B cell (primary cell): ENCODE results near the gene TPRN. TPM values are rescaled to one million over a fixed set of nuclear protein-coding genes. Genes with fewer than 3 reads are reported as not detected.
A peak's percentile ranks its signal among the peaks of the same experiment; 100 is the strongest.

Source experiments
- ATAC-seq: fragments of 200-7000 bp; cut with Tn5 transposase; one replicate; pipeline ENCODE4 v1.10.0; 2021; ENCODE audit warnings: low read depth, mild to moderate bottlenecking, moderate number of reproducible peaks, moderate library complexity
- CTCF ChIA-PET: fragments of 350-600 bp; sonication (Branson Sonifier 250); formaldehyde crosslinking; loops from one replicate; lab custom pipeline; 2021; ENCODE audit warnings: antibody characterized with exemption, inconsistent platforms; lab: Charles Lee
- POLR2A ChIA-PET: fragments of 350-600 bp; sonication (Branson Sonifier 250); formaldehyde crosslinking; loops from one replicate; lab custom pipeline; 2021; ENCODE audit warnings: antibody characterized with exemption; lab: Charles Lee
- DNase-seq: peaks from one replicate; pipeline ENCODE4 v3.0.0; 2013
- H2AFZ ChIP-seq: 2 replicates; pipeline ENCODE4 v1.6.1; 2012; ENCODE audit warnings: mild to moderate bottlenecking, low read depth, low read length; ENCODE audit not compliant: insufficient read depth, poor library complexity, severe bottlenecking
- H3K27ac ChIP-seq, 2 donors: 1 replicate in 1 of 2; 2 replicates in 1 of 2; pipeline ENCODE4 v1.5.1; 2012 to 2013; ENCODE audit warnings: low read length in 2 of 2, mild to moderate bottlenecking in 2 of 2, moderate library complexity in 1 of 2
- H3K27me3 ChIP-seq, 4 experiments: fragments of 200-600 bp in 1 of 4; sonication (generic) in 1 of 4; replicated peaks in 1 of 4; 1 replicate in 2 of 4; 2 replicates in 2 of 4; pipeline versions ENCODE4 v1.6.1 to v1.7.0; 2013 to 2016; ENCODE audit warnings: low read length in 3 of 4, mild to moderate bottlenecking in 2 of 4, mixed read lengths in 1 of 4, moderate library complexity in 1 of 4; ENCODE audit not compliant: insufficient read depth in 4 of 4, control insufficient read depth in 3 of 4; ENCODE audit errors: control extremely low read depth in 1 of 4
- H3K36me3 ChIP-seq, 2 experiments: replicated peaks in 1 of 2; 1 replicate in 1 of 2; 2 replicates in 1 of 2; pipeline versions ENCODE4 v1.6.1 to v1.7.1; 2013; ENCODE audit warnings: low read length in 1 of 2; ENCODE audit not compliant: insufficient read depth in 2 of 2, control insufficient read depth in 1 of 2; ENCODE audit errors: control extremely low read depth in 1 of 2, extremely low read depth in 1 of 2
- H3K4me1 ChIP-seq, 2 donors: fragments of 200-600 bp in 1 of 2; sonication (generic) in 1 of 2; 1 replicate in 1 of 2; 2 replicates in 1 of 2; pipeline versions ENCODE4 v1.5.1 to v1.6.1; 2013 to 2017; ENCODE audit warnings: low read length in 2 of 2; ENCODE audit not compliant: control insufficient read depth in 2 of 2, insufficient read depth in 2 of 2
- H3K4me2 ChIP-seq: replicated peaks from 2 replicates; pipeline ENCODE3; 2012; ENCODE audit warnings: mild to moderate bottlenecking, low read depth, low read length; ENCODE audit not compliant: poor library complexity, severe bottlenecking
- H3K4me3 ChIP-seq, 5 experiments: fragments of 200-600 bp in 1 of 5; sonication (generic) in 1 of 5; 1 replicate in 3 of 5; 2 replicates in 2 of 5; pipeline versions ENCODE4 v1.5.1 to v1.7.0; 2011 to 2016; ENCODE audit warnings: low read length in 4 of 5, mild to moderate bottlenecking in 4 of 5, low read depth in 2 of 5, control low read depth in 1 of 5, moderate library complexity in 1 of 5; ENCODE audit not compliant: insufficient read depth in 1 of 5; ENCODE audit errors: control extremely low read depth in 1 of 5, extremely low read depth in 1 of 5
- H3K79me2 ChIP-seq: fragments of 200-600 bp; sonication (generic); one replicate; pipeline ENCODE4 v1.6.0; 2016; ENCODE audit warnings: low read length; ENCODE audit not compliant: control insufficient read depth, insufficient read depth
- H3K9ac ChIP-seq: fragments of 200-600 bp; sonication (generic); 2 replicates; pipeline ENCODE4 v1.6.1; 2017; ENCODE audit warnings: mild to moderate bottlenecking, low read length, moderate library complexity
- H3K9me3 ChIP-seq, 3 donors: one replicate each; pipeline versions ENCODE4 v1.6.1 to v1.7.1; 2013; ENCODE audit warnings: low read length in 2 of 3; ENCODE audit not compliant: control insufficient read depth in 2 of 3, insufficient read depth in 1 of 3; ENCODE audit errors: control extremely low read depth in 1 of 3
- H4K20me1 ChIP-seq: 2 replicates; pipeline ENCODE4 v1.6.0; 2012; ENCODE audit warnings: mild to moderate bottlenecking, low read length; ENCODE audit not compliant: insufficient read depth, control insufficient read depth, poor library complexity, severe bottlenecking
- H3K27ac Mint-ChIP-seq: one replicate; pipeline ENCODE4 v1.8.0; 2021; ENCODE audit warnings: mixed read lengths
- H3K27me3 Mint-ChIP-seq: one replicate; pipeline ENCODE4 v1.8.0; 2021; ENCODE audit warnings: mixed read lengths
- H3K4me1 Mint-ChIP-seq: one replicate; pipeline ENCODE4 v1.8.0; 2021; ENCODE audit warnings: mixed read lengths
- H3K4me3 Mint-ChIP-seq: one replicate; pipeline ENCODE4 v1.8.0; 2021; ENCODE audit warnings: mixed read lengths
- H3K9me3 Mint-ChIP-seq: one replicate; pipeline ENCODE4 v1.8.0; 2022; ENCODE audit warnings: mixed read lengths; ENCODE audit not compliant: insufficient read depth
- CTCF ChIP-seq: fragments of 200-600 bp; IDR thresholded peaks from one replicate; pipeline ENCODE4 v1.8.0; 2022; ENCODE audit warnings: antibody characterized with exemption, mild to moderate bottlenecking
- EZH2 ChIP-seq: IDR thresholded peaks from 2 replicates; pipeline ENCODE4 v1.6.1; 2012; ENCODE audit warnings: borderline replicate concordance, low read depth, mild to moderate bottlenecking, moderate library complexity, low read length; ENCODE audit not compliant: insufficient read depth, poor library complexity, severe bottlenecking
- WGBS: methylation state at CpG from one replicate; pipeline ENCODE4 v1.1.5; 2013; ENCODE audit warnings: missing lambda C conversion rate; ENCODE audit not compliant: insufficient coverage; 5-methylcytosine and 5-hydroxymethylcytosine counted together
- intact Hi-C: fragments of 100-400 bp; cut with micrococcal nuclease; formaldehyde crosslinking; loops from one replicate; pipeline ENCODE4 v1.10.0; 2022
- polyA plus RNA-seq: library from polyadenylated mRNA; depleted of rRNA; stranded (reverse); fragments of >200 nt; gene quantifications from 2 replicates; pipeline ENCODE4 v1.2.3, GENCODE V29; 2012
- total RNA-seq, 2 donors: library from RNA; stranded (reverse); fragments of 120-200 nt in 1 of 2; gene quantifications; 1 replicate in 1 of 2; 2 replicates in 1 of 2; pipeline versions ENCODE4 v1.2.3 to v1.2.4, GENCODE V29; 2013 to 2022

Gene TPRN
- total and polyA plus RNA-seq, 2 donors (not counting 1 experiment from before 2014, with no cell fraction given), result 5.7 to 16.3 TPM

- peaks cover 33 to 52% of the 10 kb centered on the region in 2 donors for H3K4me1 ChIP-seq
- ATAC-seq, result no peak
- no peak overlapping the region for H3K4me3 Mint-ChIP-seq
- no peaks in the 10 kb centered on the region for H3K27me3 Mint-ChIP-seq
- CTCF ChIA-PET, result interaction anchor here (0.9 to 8.9 kb wide), 4 partner anchors 9 to 138 kb away, joined by 3 to 76 read pairs (median 4); partner anchors contain the start of genes CYSRT1, RNF208, RNF224 and SSNA1
- no peak overlapping the region for H3K9ac ChIP-seq
- H3K79me2 ChIP-seq, result peaks cover 26% of the 10 kb centered on the region
- POLR2A ChIA-PET, result interaction anchor here (0.6 to 1.0 kb wide), 4 partner anchors 10 to 502 kb away, joined by 3 to 10 read pairs (median 4); partner anchors contain the start of gene CYSRT1
- peaks cover 0 to 18% (median 2%) of the 10 kb centered on the region in 4 experiments for H3K27me3 ChIP-seq
- intact Hi-C loops, result no loop called here
- H2AFZ ChIP-seq, result no peak overlapping the region
- H3K36me3 ChIP-seq, result no peaks in the 10 kb centered on the region
- DNase-seq, result peak; percentile 31
- peak overlapping the region; percentile 72 for H3K4me2 ChIP-seq
- no peak for TF ChIP-seq EZH2
- TF ChIP-seq CTCF, result no peak
- H4K20me1 ChIP-seq, result peaks cover 17% of the 10 kb centered on the region
- H3K27ac ChIP-seq, result no peak overlapping the region
- no peaks in the 10 kb centered on the region for H3K9me3 Mint-ChIP-seq
- peaks cover 33% of the 10 kb centered on the region for H3K4me1 Mint-ChIP-seq
- 77% methylated on average over 36 of the region's 40 CpGs for whole genome bisulfite sequencing
- no peak overlapping the region for H3K4me3 ChIP-seq
- peak overlapping the region; percentile 20 for H3K27ac Mint-ChIP-seq
- peaks cover 0 to 3% (median 0%) of the 10 kb centered on the region in 3 donors for H3K9me3 ChIP-seq
These were observed 33.6 kb upstream of the TPRN start for GRCh38 chr9:137234055-137234697.
